Femur (tissue), 1 donor: ENCODE data around the gene RNF182.
"Not testable (repeated sequence)": the region's sequence is repeated elsewhere in the genome, so short reads cannot be mapped to it uniquely, and the experiment has no call there.

ENCODE experiments used
- DNase-seq: peaks from one replicate; pipeline ENCODE4 v3.0.0-alpha.2; 2017

RNF182 gene

DNA sequence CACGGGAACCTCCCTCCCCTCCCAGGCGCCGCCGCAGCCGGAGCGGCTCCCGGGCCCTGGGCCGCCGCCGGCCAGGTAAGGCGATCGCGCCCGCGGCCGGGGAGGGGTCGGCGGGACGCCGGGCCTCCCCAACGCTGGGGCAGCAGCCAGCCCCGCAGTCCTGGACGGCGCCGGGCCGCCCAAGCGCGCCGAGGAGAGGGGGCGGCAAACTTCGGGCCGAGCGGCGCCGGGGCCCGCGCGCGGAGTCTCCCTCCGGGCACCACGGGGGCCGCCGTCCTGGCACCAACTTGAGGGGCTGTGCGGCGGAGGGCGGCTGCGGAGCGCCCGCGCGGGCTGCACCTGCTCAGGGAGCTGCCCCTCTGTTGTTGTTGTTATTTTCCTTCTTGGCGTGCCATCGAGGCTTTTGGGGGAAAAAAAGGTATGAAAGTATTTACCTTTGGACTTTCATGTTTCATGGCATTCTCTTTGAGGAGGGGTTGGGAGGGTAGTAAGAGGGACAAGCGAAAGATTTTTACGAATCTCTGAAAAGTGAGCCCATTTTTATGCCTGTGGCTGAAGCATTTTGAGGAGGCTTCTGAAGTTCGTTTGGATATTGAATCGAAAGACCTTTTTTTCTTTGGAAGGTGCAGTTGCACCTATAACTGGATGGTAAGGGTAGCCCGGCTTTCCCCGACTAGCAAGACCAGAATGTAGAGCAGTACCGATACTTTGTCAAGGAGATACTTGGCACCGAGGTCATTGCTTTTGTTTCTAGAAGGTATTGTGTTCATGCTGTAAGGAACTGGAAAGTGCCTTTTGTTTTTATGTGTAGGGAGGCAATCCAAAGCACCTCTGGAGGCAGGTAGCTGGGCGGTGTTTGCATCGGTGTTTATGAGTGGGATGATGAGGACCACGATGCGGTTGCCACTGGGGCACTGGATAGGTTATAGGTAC, at the start of gene RNF182:
TSS of gene RNF182 (plus strand) at position 4 of the 933 bp plus-strand sequence. CDS start 52,168 bp downstream, outside the sequence.
- DNase-seq: no peak

DNA sequence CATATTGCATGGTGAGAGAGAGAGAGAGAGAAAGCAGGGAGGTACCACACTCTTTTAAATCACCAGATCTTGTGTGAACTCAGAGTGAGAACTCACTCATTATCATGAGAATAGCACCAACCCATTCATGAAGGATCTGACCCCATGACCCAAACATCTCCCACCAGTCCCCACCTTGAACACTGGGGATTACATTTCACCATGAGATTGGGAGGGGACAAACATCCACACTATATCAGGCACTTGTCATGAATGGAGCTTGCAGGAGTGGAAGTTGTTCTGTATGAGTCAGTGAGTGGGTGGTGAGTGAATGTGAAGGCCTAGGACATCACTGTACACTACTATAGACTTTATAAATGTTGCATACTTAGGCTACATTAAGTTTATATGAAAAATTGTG, 47.7 kb upstream of the RNF182 start:
- DNase-seq: no peak

DNA sequence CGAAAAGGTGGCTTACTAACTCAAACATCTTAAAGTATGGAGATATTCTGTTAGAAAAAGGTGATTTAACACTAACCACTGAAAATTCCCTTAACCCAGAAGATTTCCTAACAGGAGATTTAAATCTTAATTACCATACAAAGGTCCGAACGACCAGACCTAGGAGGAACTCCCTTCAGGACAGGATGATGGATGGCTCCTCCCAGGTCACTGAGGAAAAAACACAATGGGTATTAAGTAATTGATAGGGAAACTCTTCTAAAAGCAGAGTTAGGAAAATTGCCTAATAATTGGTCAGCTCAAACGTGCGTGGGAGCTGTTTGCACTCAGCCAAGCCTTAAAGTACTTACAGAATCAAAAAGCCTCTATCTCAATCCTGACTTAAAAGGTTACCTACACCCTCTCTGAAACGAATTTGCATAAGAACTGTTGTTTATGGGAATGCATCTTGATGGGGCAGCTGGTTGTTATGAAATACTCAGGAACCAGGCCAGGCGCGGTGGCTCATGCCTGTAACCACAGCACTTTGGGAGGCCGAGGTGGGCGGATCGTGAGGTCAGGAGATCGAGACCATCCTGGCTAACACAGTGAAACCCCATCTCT, 44.6 kb upstream of the RNF182 start:
- not testable (repeated sequence) for DNase-seq

DNA sequence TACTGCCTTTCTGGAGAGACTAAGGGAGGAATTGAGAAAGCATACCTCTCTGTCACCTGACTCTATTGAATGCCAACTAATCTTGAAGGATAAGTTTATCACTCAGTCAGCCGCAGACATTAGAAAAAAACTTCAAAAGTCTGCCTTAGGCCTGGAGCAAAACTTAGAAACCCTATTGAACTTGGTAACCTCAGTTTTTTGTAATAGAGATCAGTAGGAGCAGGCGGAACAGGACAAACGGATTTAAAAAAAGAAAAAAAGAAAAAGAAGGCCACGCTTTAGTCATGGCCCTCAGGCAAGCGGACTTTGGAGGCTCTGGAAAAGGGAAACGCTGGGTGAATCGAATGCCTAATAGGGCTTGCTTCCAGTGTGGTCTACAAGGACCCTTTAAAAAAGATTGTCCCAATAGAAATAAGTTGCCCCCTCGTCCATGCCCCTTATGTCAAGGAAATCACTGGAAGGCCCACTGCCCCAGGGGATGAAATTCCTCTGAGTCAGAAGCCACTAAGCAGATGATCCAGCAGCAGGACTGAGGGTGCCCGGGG, 43.1 kb upstream of the RNF182 start:
- no peak for DNase-seq

GRCh38 chr6:13883966-13884365, 40.8 kb upstream of the RNF182 start:
- DNase-seq: no peak

GRCh38 chr6:13884397-13884796, 40.4 kb upstream of the RNF182 start:
- DNase-seq: no peak

GRCh38 chr6:13885601-13886000, 39.2 kb upstream of the RNF182 start:
- no peak for DNase-seq

DNA sequence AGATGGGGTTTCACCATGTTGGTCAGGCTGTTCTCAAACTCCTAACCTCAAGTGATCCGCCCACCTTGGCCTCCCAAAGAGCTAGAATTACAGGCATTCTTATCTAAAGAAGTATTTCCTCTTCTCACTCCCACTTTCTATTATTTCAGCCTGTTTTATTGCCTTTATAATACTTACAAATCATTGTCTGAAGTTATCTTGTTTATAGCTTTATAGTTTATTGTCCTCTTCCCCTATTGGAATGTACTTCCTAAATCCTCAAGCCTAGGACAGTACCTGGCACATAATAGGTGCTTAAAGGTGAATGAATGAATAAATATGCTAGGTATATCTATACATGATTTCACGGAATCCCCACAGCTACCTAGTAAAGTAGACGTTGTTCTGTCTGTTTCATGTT, 37.8 kb upstream of the RNF182 start:
- no peak for DNase-seq

- no peak for DNase-seq
Measured at GRCh38 chr6:13892017-13892645, 32.6 kb upstream of the RNF182 start.

- DNase-seq: no peak
Measured at GRCh38 chr6:13902922-13903321, 21.8 kb upstream of the RNF182 start.

GRCh38 chr6:13903364-13903763, 21.4 kb upstream of the RNF182 start:
- no peak for DNase-seq

- DNase-seq: no peak
Measured at GRCh38 chr6:13907001-13907350, 17.8 kb upstream of the RNF182 start.

GRCh38 chr6:13907614-13908215, 17.0 kb upstream of the RNF182 start:
- DNase-seq: no peak

DNA sequence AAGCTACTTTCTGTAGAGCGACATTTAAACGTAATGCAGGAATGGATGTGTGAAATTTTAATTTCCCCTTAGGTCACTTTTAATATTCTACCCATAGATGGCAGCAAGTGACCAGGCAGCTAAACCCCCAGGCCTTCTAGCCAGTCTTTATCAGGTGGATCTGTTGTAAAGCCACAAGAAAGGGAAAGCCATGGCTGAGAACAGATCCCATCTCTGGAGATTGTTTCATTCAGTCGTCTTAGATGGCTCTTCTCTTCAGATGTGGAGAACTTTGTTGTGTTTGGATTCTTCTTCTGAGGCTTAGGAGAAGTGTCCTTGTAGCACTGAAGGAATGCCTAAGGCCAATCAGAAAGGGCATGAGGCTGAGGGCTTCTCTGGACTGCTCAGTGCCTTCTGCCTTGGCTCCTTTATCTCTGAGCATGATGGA, 15.8 kb upstream of the RNF182 start:
- DNase-seq: peak; percentile 53

DNA sequence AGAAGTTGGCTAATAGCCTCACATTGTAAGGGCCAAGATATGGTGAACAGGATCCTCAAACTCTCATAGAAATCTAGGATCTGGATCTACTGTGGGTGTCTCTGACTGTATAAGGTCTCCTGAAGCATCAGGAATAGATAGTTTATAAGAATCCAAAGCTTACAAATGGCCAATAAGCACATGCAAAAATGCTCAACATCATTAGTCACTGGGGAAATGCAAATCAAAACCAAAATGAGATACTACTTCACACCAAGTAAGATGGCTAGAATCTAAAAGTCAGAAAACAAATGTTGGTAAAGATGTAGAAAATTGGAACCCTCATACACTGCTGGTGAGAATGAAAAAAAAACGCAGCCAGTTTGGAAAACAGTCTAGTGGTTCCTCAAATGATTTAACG, 14.3 kb upstream of the RNF182 start:
- no peak for DNase-seq

GRCh38 chr6:13911337-13911736, 13.4 kb upstream of the RNF182 start:
- no peak for DNase-seq

GRCh38 chr6:13913226-13914001, 11.3 kb upstream of the RNF182 start:
- DNase-seq: no peak

DNA sequence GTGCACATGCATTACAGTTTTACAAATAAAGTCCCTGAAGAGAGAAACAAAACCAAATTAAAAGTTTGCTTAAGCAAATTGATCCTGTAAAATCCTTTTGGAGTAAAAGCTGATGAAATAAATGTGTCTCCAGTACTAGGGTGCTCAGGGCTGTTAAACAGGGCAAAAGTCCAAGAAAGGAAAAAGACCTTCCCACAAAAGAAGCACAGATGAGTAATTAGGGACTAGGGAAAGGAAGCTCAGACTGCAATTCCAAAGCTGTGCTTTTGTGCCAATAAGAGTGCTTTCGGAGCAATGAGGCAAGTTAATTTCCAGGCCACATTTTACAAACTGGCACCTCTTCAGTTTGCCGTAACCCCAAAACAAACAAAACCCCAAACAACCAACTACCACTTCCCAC, 10.4 kb upstream of the RNF182 start:
- no peak for DNase-seq

GRCh38 chr6:13915561-13916229, 9.1 kb upstream of the RNF182 start:
- no peak for DNase-seq

DNA sequence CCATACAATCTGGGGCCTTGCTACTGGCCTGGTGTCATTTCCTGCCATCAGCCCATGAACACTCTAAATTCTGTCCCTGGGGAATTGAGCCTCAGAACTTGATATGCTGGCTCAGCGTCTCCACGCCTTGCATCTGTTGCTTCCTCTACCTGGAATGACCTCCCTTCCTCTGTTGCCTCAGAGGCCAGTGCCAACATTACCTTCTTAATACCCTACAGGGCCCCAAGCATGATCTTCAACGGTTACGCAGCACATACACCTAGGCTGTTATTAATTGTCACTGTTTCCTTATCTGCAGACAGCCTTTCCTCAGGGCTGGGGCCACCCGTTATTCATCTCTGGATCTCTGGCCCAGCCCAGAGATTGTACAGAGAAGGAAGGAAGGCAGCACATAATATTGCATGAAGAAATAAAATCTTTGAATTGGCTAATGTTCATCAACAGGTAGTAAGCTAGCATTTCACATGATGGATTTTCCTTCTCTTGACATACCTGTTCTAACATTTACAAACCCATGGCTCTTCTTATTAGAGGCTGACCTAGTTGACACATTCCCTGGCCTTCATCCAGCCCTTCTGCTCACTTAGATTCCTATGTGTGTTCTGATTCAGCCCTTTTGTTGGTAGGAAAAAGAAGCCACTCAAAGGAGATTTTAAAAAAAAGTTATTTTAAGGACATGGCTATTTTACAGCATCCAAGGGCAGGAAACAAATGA, 8.4 kb upstream of the RNF182 start:
- DNase-seq: no peak

DNA sequence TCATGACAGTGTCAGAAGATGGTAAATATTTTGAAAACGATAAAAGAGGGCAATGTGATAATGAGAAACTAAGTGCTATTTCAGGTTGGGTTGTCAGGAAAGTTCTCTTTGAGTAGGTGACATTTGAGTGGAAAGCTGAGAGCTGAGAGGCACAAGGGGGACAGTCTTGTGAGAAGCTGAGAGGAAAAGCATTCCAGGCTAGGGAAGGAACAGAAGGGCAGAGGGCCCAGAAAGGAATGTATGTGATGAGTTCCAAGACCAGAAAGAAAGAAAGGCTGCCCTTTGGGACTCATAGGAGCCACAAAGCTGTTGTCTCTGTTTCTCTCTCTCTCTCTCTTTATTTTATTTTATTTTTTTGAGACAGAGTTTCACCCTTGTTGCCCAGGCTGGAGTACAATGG, 7.6 kb upstream of the RNF182 start:
- no peak for DNase-seq
